HepG2 (cell line): ENCODE data around the gene CCL27. TPM values are rescaled to one million over a fixed set of nuclear protein-coding genes. Genes with fewer than 3 reads are reported as not detected.

Source experiments
- ATAC-seq: fragments of 200-7000 bp; cut with Tn5 transposase; 3 replicates; pipeline ENCODE4 v1.9.1; 2020; ENCODE audit warnings: mild to moderate bottlenecking, moderate library complexity
- BruUV-seq: library from RNA; stranded (reverse); fragments of 400-500 nt; replicated peaks from 2 replicates; lab custom pipeline; 2021; lab: Mats Ljungman, UMichigan
- CTCF ChIA-PET: fragments of 300-600 bp; formaldehyde crosslinking; extraction: SDS; loops from one replicate; lab custom pipeline; 2021; ENCODE audit warnings: low total read pairs, inconsistent platforms, low intra/inter-chr PET ratio; lab: Yijun Ruan, JAX
- POLR2A ChIA-PET: fragments of 350-600 bp; sonication (Branson Sonifier 250); formaldehyde crosslinking; loops from one replicate; lab custom pipeline; 2020; ENCODE audit warnings: antibody characterized with exemption, inconsistent platforms; lab: Yijun Ruan, JAX
- DNase-seq: peaks from one replicate; pipeline ENCODE4 v3.0.0-alpha.2; 2015; ENCODE audit warnings: low spot score
- FAIRE-seq: peaks from 3 replicates; lab custom pipeline; 2011; peaks lifted over from hg19 to GRCh38; lab: Jason Lieb, UNC
- H2AFZ ChIP-seq: one replicate; pipeline ENCODE4 v1.6.1; 2011; ENCODE audit warnings: low read length, inconsistent platforms
- H3K27ac ChIP-seq: fragments of 300-600 bp; 3 replicates; pipeline ENCODE4 v1.8.0; 2011; ENCODE audit warnings: mixed run types, mild to moderate bottlenecking, mixed read lengths, low read length, inconsistent platforms; ENCODE audit not compliant: insufficient read depth; ENCODE audit errors: extremely low read length
- H3K27me3 ChIP-seq, 2 experiments: fragments of 200-600 bp in 1 of 2; 2 replicates in 1 of 2; 3 replicates in 1 of 2; pipeline versions ENCODE4 v1.6.0 to v1.8.0; 2011; ENCODE audit warnings: low read length in 2 of 2, mild to moderate bottlenecking in 2 of 2, moderate library complexity in 2 of 2, inconsistent platforms in 1 of 2; ENCODE audit not compliant: insufficient read depth in 2 of 2, control insufficient read depth in 1 of 2
- H3K36me3 ChIP-seq, 2 experiments: fragments of 200-600 bp in 1 of 2; replicated peaks in 1 of 2; 2 replicates in 1 of 2; 3 replicates in 1 of 2; pipeline versions ENCODE4 v1.5.1 to v1.8.0; 2011; ENCODE audit warnings: low read length in 2 of 2, inconsistent platforms in 1 of 2; ENCODE audit not compliant: insufficient read depth in 2 of 2, control insufficient read depth in 1 of 2
- H3K4me1 ChIP-seq: 2 replicates; pipeline ENCODE4 v1.5.1; 2012; ENCODE audit warnings: low read length, inconsistent platforms; ENCODE audit not compliant: insufficient read depth
- H3K4me2 ChIP-seq: 2 replicates; pipeline ENCODE4 v1.6.0; 2011; ENCODE audit warnings: low read depth, low read length, inconsistent platforms
- H3K4me3 ChIP-seq, 3 experiments: fragments of 200-600 bp in 1 of 3; sonication (generic), shearing (Covaris generic) in 1 of 3; replicated peaks in 1 of 3; 2 replicates each; pipeline ENCODE4 v1.5.1; 2011 to 2016; ENCODE audit warnings: low read length in 3 of 3, inconsistent platforms in 2 of 3, low read depth in 2 of 3, mild to moderate bottlenecking in 2 of 3, control low read depth in 1 of 3, mixed read lengths in 1 of 3; ENCODE audit not compliant: insufficient read depth in 1 of 3
- H3K79me2 ChIP-seq: one replicate; pipeline ENCODE4 v1.6.1; 2011; ENCODE audit warnings: low read length, inconsistent platforms; ENCODE audit not compliant: insufficient read depth
- H3K9ac ChIP-seq: 2 replicates; pipeline ENCODE4 v1.6.0; 2011; ENCODE audit warnings: mild to moderate bottlenecking, low read depth, low read length, inconsistent platforms; ENCODE audit not compliant: insufficient read depth
- H3K9me3 ChIP-seq: 2 replicates; pipeline ENCODE4 v1.5.1; 2012; ENCODE audit warnings: mild to moderate bottlenecking, low read length
- H4K20me1 ChIP-seq: 2 replicates; pipeline ENCODE4 v1.6.0; 2011; ENCODE audit warnings: inconsistent platforms, mild to moderate bottlenecking, low read length, moderate library complexity; ENCODE audit not compliant: insufficient read depth
- ESRRA ChIP-seq: sonication (generic); formaldehyde crosslinking; IDR thresholded peaks from 2 replicates; pipeline ENCODE4 v1.5.1; 2020; ENCODE audit warnings: mild to moderate bottlenecking, low read depth, missing genetic modification reagents
- RXRB ChIP-seq: IDR thresholded peaks from 2 replicates; pipeline ENCODE4 v1.6.1; 2016; ENCODE audit warnings: borderline replicate concordance, missing genetic modification reagents, missing compliant biosample characterization
- TGIF2 ChIP-seq: IDR thresholded peaks from 2 replicates; pipeline ENCODE4 v1.6.1; 2016; ENCODE audit warnings: control low read depth, missing compliant biosample characterization
- U2AF2 ChIP-seq: fragments of 200-400 bp; formaldehyde crosslinking; IDR thresholded peaks from 2 replicates; pipeline ENCODE4 v1.6.1; 2017; ENCODE audit warnings: low read depth, mild to moderate bottlenecking, low read length
- ZFP36L1 ChIP-seq: sonication (generic); formaldehyde crosslinking; IDR thresholded peaks from 2 replicates; pipeline ENCODE4 v1.8.0; 2022; ENCODE audit warnings: mild to moderate bottlenecking, missing genetic modification reagents, moderate library complexity
- ZNF160 ChIP-seq: sonication (generic); formaldehyde crosslinking; IDR thresholded peaks from 2 replicates; pipeline ENCODE4 v1.8.0; 2022; ENCODE audit warnings: mild to moderate bottlenecking, inconsistent platforms, missing genetic modification reagents
- ZNF337 ChIP-seq: sonication (generic); formaldehyde crosslinking; IDR thresholded peaks from 2 replicates; pipeline ENCODE4 v1.5.1; 2020; ENCODE audit warnings: missing genetic modification reagents, low read depth, mild to moderate bottlenecking, borderline replicate concordance
- ZNF33A ChIP-seq: sonication (generic); formaldehyde crosslinking; IDR thresholded peaks from 2 replicates; pipeline ENCODE4 v1.5.1; 2020; ENCODE audit warnings: missing genetic modification reagents, mild to moderate bottlenecking, moderate library complexity, borderline replicate concordance
- ZNF543 ChIP-seq: sonication (generic); formaldehyde crosslinking; IDR thresholded peaks from 2 replicates; pipeline ENCODE4 v1.4.0; 2020; ENCODE audit warnings: mild to moderate bottlenecking, missing genetic modification reagents
- ZNF556 ChIP-seq: sonication (generic); formaldehyde crosslinking; IDR thresholded peaks from 2 replicates; pipeline ENCODE4 v1.4.0; 2020; ENCODE audit warnings: mild to moderate bottlenecking, missing genetic modification reagents, borderline replicate concordance
- ZNF567 ChIP-seq: sonication (generic); formaldehyde crosslinking; IDR thresholded peaks from 2 replicates; pipeline ENCODE4 v1.8.1; 2023; ENCODE audit warnings: mild to moderate bottlenecking, missing genetic modification reagents, borderline replicate concordance
- ZNF607 ChIP-seq: sonication (generic); formaldehyde crosslinking; IDR thresholded peaks from 2 replicates; pipeline ENCODE4 v1.5.1; 2020; ENCODE audit warnings: missing genetic modification reagents, mild to moderate bottlenecking, borderline replicate concordance
- ZNF75D ChIP-seq: sonication (generic); formaldehyde crosslinking; IDR thresholded peaks from 2 replicates; pipeline ENCODE4 v1.8.1; 2023; ENCODE audit warnings: missing genetic modification reagents, mild to moderate bottlenecking, borderline replicate concordance
- ZNF839 ChIP-seq: sonication (generic); formaldehyde crosslinking; IDR thresholded peaks from 2 replicates; pipeline ENCODE4 v1.4.0; 2020; ENCODE audit warnings: missing genetic modification reagents, mild to moderate bottlenecking, borderline replicate concordance
- ZNF850 ChIP-seq: sonication (generic); formaldehyde crosslinking; conservative IDR thresholded peaks from 2 replicates; pipeline ENCODE4 v1.9.0; 2021; ENCODE audit warnings: mild to moderate bottlenecking, missing genetic modification reagents
- WGBS: methylation state at CpG from one replicate; pipeline ENCODE4 v1.1.6; 2017; ENCODE audit warnings: low lambda C conversion rate; 5-methylcytosine and 5-hydroxymethylcytosine counted together
- in situ Hi-C: cut with HindIII; loops from 2 replicates; pipeline ENCODE4 v1.10.0; 2017; ENCODE audit warnings: low pct_unique_long_range_greater_than_20kb; ENCODE audit not compliant: extremely low pct_ligation_motif_present
- intact Hi-C: fragments of 100-400 bp; cut with micrococcal nuclease; formaldehyde crosslinking; loops from one replicate; pipeline ENCODE4 v1.10.0; 2022; ENCODE audit not compliant: unreplicated experiment
- polyA plus RNA-seq, 8 experiments: library from polyadenylated mRNA; depleted of rRNA in 3 of 8; stranded (reverse) in 7 of 8; unstranded in 1 of 8; fragments of >200 nt; fragmentation: Illumina TruSeq in 4 of 8; extraction: Trizol in 4 of 8; gene quantifications; 2 replicates each; pipeline versions ENCODE4 v1.2.1 to v1.2.3, GENCODE V29; 2011 to 2016; ENCODE audit warnings: low read depth in 4 of 8, missing spikeins in 1 of 8, mixed read lengths in 1 of 8; ENCODE audit not compliant: insufficient read depth in 1 of 8
- total RNA-seq, 5 experiments: library from RNA; depleted of rRNA; stranded (reverse); fragments of >200 nt; fragmentation: Illumina TruSeq; extraction: Trizol; gene quantifications; 2 replicates each; pipeline ENCODE4 v1.2.3, GENCODE V29; 2016; ENCODE audit warnings: low read depth in 1 of 5
- TF ChIP-seq, protein P1 (sequence below), 2 experiments: fragments of 450-650 bp in 1 of 2; sonication (generic) in 1 of 2; formaldehyde crosslinking; IDR thresholded peaks; 2 replicates each; pipeline versions ENCODE4 v1.5.0 to v1.8.0; 2020 to 2022; ENCODE audit warnings: mild to moderate bottlenecking in 1 of 2, missing genetic modification reagents in 1 of 2

The CCL27 gene
- total and polyA plus RNA-seq, 2 of the 13 experiments (the other 11 are each of a cell fraction or from before 2014, with no cell fraction given): not detected

DNA sequence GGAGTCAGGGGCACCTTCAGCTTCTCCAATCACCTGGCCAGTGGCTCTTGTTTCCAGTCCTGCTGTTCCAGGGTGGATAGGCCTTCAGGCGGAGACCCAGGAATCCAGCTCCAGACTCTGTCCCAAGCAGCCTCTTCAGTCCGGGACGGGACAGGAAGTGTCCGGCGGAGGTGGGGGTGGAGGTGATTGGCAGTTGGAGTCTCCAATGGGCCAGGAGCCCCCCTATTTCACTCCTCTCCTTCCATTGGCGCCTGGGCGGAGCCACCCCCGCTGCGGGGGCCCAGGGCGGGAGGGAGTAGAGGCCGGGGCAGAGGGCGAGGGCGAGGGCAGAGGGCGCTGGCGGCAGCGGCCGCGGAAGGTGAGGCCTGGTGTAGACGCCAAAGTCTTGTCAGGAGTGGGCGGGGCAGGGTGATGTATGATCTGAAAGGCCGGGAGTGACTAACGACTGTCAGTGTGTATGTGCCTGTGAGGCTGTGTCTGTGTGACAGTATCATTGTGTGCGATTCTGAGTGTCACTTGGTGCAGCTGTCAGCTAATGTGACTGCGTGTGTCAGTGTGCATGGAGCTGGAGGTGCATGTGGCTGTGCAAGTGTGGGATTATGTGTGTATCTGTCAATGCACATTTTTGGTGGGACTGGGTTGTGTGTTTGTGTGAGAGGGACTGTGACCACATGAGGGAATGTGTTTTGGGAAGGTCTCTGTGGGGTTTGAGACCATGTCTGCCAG is 10.4 kb downstream of the CCL27 start, which contains the start of gene IL11RA (continued):
- peak; percentile 32; the same call in 1 of the 2 replicates for TF ChIP-seq ZNF556 (CRISPR knock-in tag)
- TF ChIP-seq ZNF567 (CRISPR knock-in tag): no peak
- no peak for TF ChIP-seq ZNF337 (CRISPR knock-in tag)

DNA sequence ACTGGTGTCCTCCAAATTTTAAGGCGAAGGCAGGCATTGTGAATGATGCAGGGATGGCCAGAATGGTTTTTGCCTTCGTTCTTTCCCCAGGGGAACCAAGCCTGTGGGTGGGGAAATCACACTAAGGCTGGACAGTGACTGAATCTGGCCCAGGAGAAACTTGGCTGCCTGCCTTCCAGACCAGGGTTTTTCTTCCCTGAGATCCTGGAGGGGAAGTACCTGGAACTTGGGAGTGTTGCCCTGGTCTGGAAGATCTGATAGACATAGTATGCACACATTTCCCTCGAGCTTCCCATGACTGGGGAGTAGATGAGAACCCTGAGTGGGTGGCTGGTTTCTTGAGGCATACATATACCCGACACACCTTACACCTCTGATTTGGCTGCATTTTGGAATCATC is 11.1 kb downstream of the CCL27 start:
- Histone ChIP-seq H3K4me2 (peak overlapping the region; percentile 100), H3K4me1 (peaks cover 57% of the 10 kb centered on the region), H3K27me3 (no peaks in the 10 kb centered on the region; a peak in 3 of 5 replicates), H3K27ac (peak overlapping the region; percentile 75), H3K79me2 (peaks cover 16% of the 10 kb centered on the region), H4K20me1 (no peaks in the 10 kb centered on the region), H3K9ac (peak overlapping the region; percentile 68), H3K9me3 (no peaks in the 10 kb centered on the region), H3K36me3 (peaks cover 8 to 18% of the 10 kb centered on the region in 2 experiments), H2AFZ (no peak overlapping the region), H3K4me3 (peak overlapping the region; percentile 34 to 67 (median 57))
- in situ Hi-C loops: no loop called here
- intact Hi-C loops: no loop called here
- CTCF ChIA-PET: interaction anchor here (0.9 kb wide), 1 partner anchor 13 kb away, joined by 3 read pairs; no protein-coding TSS in a partner anchor
- TSS peak; percentile 97 for BruUV-seq
- FAIRE-seq (peak; percentile 4), DNase-seq (no peak), ATAC-seq (no peak)
- WGBS: 63% methylated on average over 3 of the region's 4 CpGs
- POLR2A ChIA-PET: interaction anchor here (1.0 to 3.1 kb wide), 8 partner anchors 8 to 31 kb away, joined by 3 to 29 read pairs (median 5); partner anchors contain the start of genes CCL27, DCTN3 and SIGMAR1
- TF ChIP-seq ZNF839 (CRISPR knock-in tag) (no peak), ZNF607 (CRISPR knock-in tag) (0 out of 2 replicates have a peak, but pooled peaks have one; percentile 13), ZFP36L1 (0 out of 2 replicates have a peak, but pooled peaks have one; percentile 17), ZNF75D (CRISPR knock-in tag) (no peak), ZNF850 (0 out of 2 replicates have a peak, but pooled peaks have one; percentile 27), U2AF2 (no peak), RXRB (CRISPR knock-in tag) (no peak), TGIF2 (CRISPR knock-in tag) (no peak), ZNF160 (CRISPR knock-in tag) (no peak), ESRRA (CRISPR knock-in tag) (no peak), ZNF33A (0 out of 2 replicates have a peak, but pooled peaks have one; percentile 42), ZNF543 (CRISPR knock-in tag) (0 out of 2 replicates have a peak, but pooled peaks have one; percentile 29)
- TF ChIP-seq, protein P1, sequence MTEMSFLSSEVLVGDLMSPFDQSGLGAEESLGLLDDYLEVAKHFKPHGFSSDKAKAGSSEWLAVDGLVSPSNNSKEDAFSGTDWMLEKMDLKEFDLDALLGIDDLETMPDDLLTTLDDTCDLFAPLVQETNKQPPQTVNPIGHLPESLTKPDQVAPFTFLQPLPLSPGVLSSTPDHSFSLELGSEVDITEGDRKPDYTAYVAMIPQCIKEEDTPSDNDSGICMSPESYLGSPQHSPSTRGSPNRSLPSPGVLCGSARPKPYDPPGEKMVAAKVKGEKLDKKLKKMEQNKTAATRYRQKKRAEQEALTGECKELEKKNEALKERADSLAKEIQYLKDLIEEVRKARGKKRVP (CRISPR knock-in tag; IDR thresholded peaks at IDR 0.05): no peak
